Measurements from ENCODE around the gene RAP1GAP2. TPM values are rescaled to one million over a fixed set of nuclear protein-coding genes. Genes with fewer than 3 reads are reported as not detected.

The RAP1GAP2 gene
- total and polyA plus RNA-seq, 8 donors: 11.8 to 92.4 (median 31.0) TPM

DNA sequence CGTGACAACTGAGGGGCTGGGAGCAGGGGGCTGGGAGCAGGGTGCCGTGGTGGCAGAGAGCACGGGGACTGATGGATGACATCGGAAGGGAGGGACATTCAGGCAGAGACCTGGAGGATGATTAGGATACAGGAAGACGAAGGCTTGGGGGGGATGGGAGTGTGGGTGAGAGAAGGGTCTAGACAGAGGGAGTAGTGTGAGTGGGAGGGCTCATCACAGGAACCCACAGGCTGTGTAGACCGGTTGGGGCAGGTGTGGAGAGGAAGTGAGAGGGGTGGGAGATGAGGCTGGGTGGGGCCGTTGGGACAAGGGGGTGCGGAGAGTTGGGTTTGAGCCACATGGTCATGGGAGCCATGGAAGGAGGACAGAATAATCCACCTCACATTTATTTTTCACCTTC, 83.8 kb downstream of the RAP1GAP2 start:
- TF ChIP-seq EP300 (IDR thresholded peaks at IDR 0.05) (no peak), POLR2A (IDR thresholded peaks at IDR 0.05) (no peak), POLR2AphosphoS5 (IDR thresholded peaks at IDR 0.05) (no peak)
- TF ChIP-seq, protein P1, sequence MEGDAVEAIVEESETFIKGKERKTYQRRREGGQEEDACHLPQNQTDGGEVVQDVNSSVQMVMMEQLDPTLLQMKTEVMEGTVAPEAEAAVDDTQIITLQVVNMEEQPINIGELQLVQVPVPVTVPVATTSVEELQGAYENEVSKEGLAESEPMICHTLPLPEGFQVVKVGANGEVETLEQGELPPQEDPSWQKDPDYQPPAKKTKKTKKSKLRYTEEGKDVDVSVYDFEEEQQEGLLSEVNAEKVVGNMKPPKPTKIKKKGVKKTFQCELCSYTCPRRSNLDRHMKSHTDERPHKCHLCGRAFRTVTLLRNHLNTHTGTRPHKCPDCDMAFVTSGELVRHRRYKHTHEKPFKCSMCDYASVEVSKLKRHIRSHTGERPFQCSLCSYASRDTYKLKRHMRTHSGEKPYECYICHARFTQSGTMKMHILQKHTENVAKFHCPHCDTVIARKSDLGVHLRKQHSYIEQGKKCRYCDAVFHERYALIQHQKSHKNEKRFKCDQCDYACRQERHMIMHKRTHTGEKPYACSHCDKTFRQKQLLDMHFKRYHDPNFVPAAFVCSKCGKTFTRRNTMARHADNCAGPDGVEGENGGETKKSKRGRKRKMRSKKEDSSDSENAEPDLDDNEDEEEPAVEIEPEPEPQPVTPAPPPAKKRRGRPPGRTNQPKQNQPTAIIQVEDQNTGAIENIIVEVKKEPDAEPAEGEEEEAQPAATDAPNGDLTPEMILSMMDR (IDR thresholded peaks at IDR 0.05): no peak
- H3K9me3 ChIP-seq: no peaks in the 10 kb centered on the region
- H3K4me1 ChIP-seq: peaks cover 6 to 15% (median 10%) of the 10 kb centered on the region in 4 donors
- no peak overlapping the region for H3K4me3 ChIP-seq
- H3K27me3 ChIP-seq: no peaks in the 10 kb centered on the region
- H3K27ac ChIP-seq: no peak overlapping the region
- peaks cover 0 to 7% (median 2%) of the 10 kb centered on the region in 4 donors for H3K36me3 ChIP-seq
- intact Hi-C loops (cut with DNase I; ENCODE audit: low total_unique reads): no loop called here
- no peak for DNase-seq
- 69 to 87% (median 81%) methylated on average over 8 of the region's 8 CpGs for WGBS, 5 donors

DNA sequence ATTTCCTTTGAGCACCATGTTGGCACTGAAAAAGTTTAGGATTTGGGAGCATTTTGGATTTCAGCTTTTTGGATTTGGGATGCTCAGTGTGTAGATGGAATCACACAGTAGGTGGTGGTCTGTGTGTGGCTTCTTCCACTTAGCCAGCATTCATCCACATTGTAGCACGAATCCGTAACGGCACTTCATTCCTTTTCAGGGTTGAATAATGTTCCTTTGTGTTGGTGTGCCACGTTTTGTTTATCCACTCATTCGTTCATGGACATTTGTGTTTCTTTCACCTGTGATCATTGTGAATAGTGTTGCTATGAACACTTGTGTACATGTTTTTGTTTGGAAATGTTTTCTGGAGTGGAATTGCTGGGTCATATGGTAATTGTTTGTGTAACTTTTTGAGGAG, 85.1 kb downstream of the RAP1GAP2 start:
- DNase-seq: no peak
- 83 to 91% (median 88%) methylated on average over 5 of the region's 5 CpGs for WGBS, 5 donors
- intact Hi-C loops (cut with DNase I; ENCODE audit: low total_unique reads): no loop called here

DNA sequence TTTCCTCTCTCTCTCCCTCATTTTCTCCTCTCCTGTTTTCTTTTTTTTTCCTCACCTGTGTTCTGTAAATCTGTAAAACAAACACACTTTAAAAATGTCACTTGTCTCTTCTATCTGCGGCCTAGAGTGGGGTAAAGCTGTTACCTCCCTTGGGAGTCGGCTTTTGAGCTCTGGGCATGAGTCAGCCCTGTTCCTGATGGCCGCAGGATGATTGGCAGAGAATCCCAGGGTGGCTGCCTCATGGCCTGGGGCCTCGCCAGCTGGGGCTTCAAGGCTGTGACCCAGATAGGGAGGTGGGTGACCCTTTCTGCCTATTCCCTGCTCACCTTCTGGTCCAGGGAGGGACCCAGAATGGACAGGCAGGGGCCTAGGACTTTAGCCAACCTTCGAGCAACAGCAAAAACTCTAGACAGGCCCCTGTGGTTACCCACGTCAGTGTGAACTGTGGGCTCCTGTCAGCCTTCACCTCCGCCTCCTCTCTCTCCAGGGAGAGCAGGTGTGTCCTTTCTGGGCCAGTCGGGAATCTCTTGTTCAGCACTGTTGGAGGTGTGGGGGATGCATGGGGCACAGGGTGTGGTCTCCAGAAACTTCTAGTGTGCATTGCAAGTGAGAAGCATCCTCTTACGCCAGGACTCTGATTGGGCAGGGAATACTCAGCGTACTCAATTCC, 87.4 kb downstream of the RAP1GAP2 start:
- intact Hi-C loops (cut with DNase I; ENCODE audit: low total_unique reads): no loop called here
- Histone ChIP-seq H3K27ac (peak overlapping the region; percentile 18 to 56 (median 52)), H3K36me3 (peaks cover 0 to 6% (median 0%) of the 10 kb centered on the region in 4 donors), H3K27me3 (no peaks in the 10 kb centered on the region), H3K4me1 (peaks cover 6 to 15% (median 10%) of the 10 kb centered on the region in 4 donors), H3K9me3 (no peaks in the 10 kb centered on the region), H3K4me3 (no peak overlapping the region)
- TF ChIP-seq, protein P1 (IDR thresholded peaks at IDR 0.05): no peak
- no peak for TF ChIP-seq POLR2AphosphoS5 (IDR thresholded peaks at IDR 0.05)
- no peak for TF ChIP-seq EP300 (IDR thresholded peaks at IDR 0.05)
- TF ChIP-seq POLR2A (IDR thresholded peaks at IDR 0.05): no peak
- WGBS, 5 donors: 44 to 56% (median 52%) methylated on average over 9 to 10 of the region's 10 CpGs
- DNase-seq: peak in 1 of 2 donors; percentile 47

More for the DNA sequence above, 85.1 kb downstream of the RAP1GAP2 start:
- Histone ChIP-seq H3K27me3 (no peaks in the 10 kb centered on the region), H3K9me3 (no peaks in the 10 kb centered on the region), H3K4me1 (peaks cover 6 to 15% (median 10%) of the 10 kb centered on the region in 4 donors), H3K36me3 (peaks cover 0 to 13% (median 2%) of the 10 kb centered on the region in 4 donors), H3K27ac (no peak overlapping the region), H3K4me3 (no peak overlapping the region)
- no peak for TF ChIP-seq POLR2A (IDR thresholded peaks at IDR 0.05)
- TF ChIP-seq, protein P1 (IDR thresholded peaks at IDR 0.05): no peak
- no peak for TF ChIP-seq EP300 (IDR thresholded peaks at IDR 0.05)
- no peak for TF ChIP-seq POLR2AphosphoS5 (IDR thresholded peaks at IDR 0.05)

DNA sequence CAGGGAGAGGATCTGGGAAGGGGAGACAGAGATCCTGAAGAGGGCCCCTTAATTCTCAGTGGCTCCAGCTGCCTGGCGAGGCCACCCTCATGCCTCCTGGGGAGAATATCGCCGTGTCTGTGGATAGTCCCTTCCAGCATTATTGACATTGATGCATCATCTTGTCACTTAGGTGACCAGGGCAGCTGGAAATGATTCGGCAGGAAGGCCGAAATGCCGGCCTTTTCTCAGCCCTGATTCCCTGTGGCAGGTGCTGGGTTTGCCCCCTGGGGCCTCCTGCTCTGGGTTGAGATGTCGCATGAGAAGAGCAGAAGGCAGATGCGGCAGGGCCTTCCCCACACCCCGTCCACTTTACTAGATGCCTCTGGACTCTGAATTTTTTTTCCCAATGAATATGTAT, 89.5 kb downstream of the RAP1GAP2 start:
- Histone ChIP-seq H3K36me3 (peaks cover 0 to 6% (median 0%) of the 10 kb centered on the region in 4 donors), H3K27me3 (no peaks in the 10 kb centered on the region), H3K9me3 (no peaks in the 10 kb centered on the region), H3K27ac (no peak overlapping the region), H3K4me3 (no peak overlapping the region), H3K4me1 (peaks cover 8 to 21% (median 12%) of the 10 kb centered on the region in 4 donors)
- no peak for TF ChIP-seq EP300 (IDR thresholded peaks at IDR 0.05)
- TF ChIP-seq POLR2A (IDR thresholded peaks at IDR 0.05): no peak
- no peak for TF ChIP-seq POLR2AphosphoS5 (IDR thresholded peaks at IDR 0.05)
- TF ChIP-seq, protein P1 (IDR thresholded peaks at IDR 0.05): no peak
- peak in 1 of 2 donors; percentile 16 for DNase-seq
- intact Hi-C loops (cut with DNase I; ENCODE audit: low total_unique reads): no loop called here
- WGBS, 5 donors: 78 to 87% (median 84%) methylated on average over 9 of the region's 9 CpGs
